ENCODE measurements around the gene SNX32.
A peak's percentile ranks its signal among the peaks of the same experiment; 100 is the strongest.

Gene SNX32

GRCh38 chr11:65849366-65849765, 15.6 kb downstream of the SNX32 start:
- H3K79me2 ChIP-seq (ENCODE audit: low read length), result peaks cover 7% of the 10 kb centered on the region
- TF ChIP-seq CTCF (IDR thresholded peaks at IDR 0.05; ENCODE audit: low read depth, low read length) (no peak), EZH2phosphoT487 (IDR thresholded peaks at IDR 0.05; ENCODE audit: low read depth) (no peak)
- H3K27ac ChIP-seq (ENCODE audit: low read length), result no peak overlapping the region
- no peak overlapping the region for H3K9ac ChIP-seq (ENCODE audit: low read length)
- no peak overlapping the region for H3K4me2 ChIP-seq (ENCODE audit: low read length)
- H3K36me3 ChIP-seq (replicated peaks; ENCODE audit: low read depth, low read length), result peaks cover 35% of the 10 kb centered on the region
- no peaks in the 10 kb centered on the region for H3K4me1 ChIP-seq (ENCODE audit: low read length)
- H3K4me3 ChIP-seq (ENCODE audit: low read length), result no peak overlapping the region
- 0 out of 2 replicates have a peak, but pooled peaks cover 3% of the 10 kb centered on the region for H3K27me3 ChIP-seq (ENCODE audit: low read depth, low read length)
- H4K20me1 ChIP-seq (ENCODE audit: insufficient read depth, low read length), result peaks cover 13% of the 10 kb centered on the region
- no peak overlapping the region for H2AFZ ChIP-seq (ENCODE audit: low read depth, low read length)
- H3K9me3 ChIP-seq (ENCODE audit: insufficient read depth, low read length), result no peaks in the 10 kb centered on the region

GRCh38 chr11:65849771-65850216, 16.0 kb downstream of the SNX32 start:
- Histone ChIP-seq H3K9ac (ENCODE audit: low read length) (no peak overlapping the region), H3K4me3 (ENCODE audit: low read length) (no peak overlapping the region), H3K27me3 (ENCODE audit: low read depth, low read length) (0 out of 2 replicates have a peak, but pooled peaks cover 3% of the 10 kb centered on the region), H4K20me1 (ENCODE audit: insufficient read depth, low read length) (peaks cover 18% of the 10 kb centered on the region), H3K79me2 (ENCODE audit: low read length) (peaks cover 11% of the 10 kb centered on the region), H3K36me3 (replicated peaks; ENCODE audit: low read depth, low read length) (peaks cover 39% of the 10 kb centered on the region), H3K4me2 (ENCODE audit: low read length) (no peak overlapping the region), H3K4me1 (ENCODE audit: low read length) (no peaks in the 10 kb centered on the region), H3K9me3 (ENCODE audit: insufficient read depth, low read length) (no peaks in the 10 kb centered on the region), H2AFZ (ENCODE audit: low read depth, low read length) (no peak overlapping the region), H3K27ac (ENCODE audit: low read length) (no peak overlapping the region)
- TF ChIP-seq CTCF (IDR thresholded peaks at IDR 0.05; ENCODE audit: low read depth, low read length), result no peak
- TF ChIP-seq EZH2phosphoT487 (IDR thresholded peaks at IDR 0.05; ENCODE audit: low read depth), result no peak

- Histone ChIP-seq H3K4me1 (ENCODE audit: low read length) (no peaks in the 10 kb centered on the region), H2AFZ (ENCODE audit: low read depth, low read length) (no peak overlapping the region), H3K79me2 (ENCODE audit: low read length) (peaks cover 18% of the 10 kb centered on the region), H3K27ac (ENCODE audit: low read length) (no peak overlapping the region), H3K4me2 (ENCODE audit: low read length) (no peak overlapping the region), H4K20me1 (ENCODE audit: insufficient read depth, low read length) (peaks cover 24% of the 10 kb centered on the region), H3K27me3 (ENCODE audit: low read depth, low read length) (0 out of 2 replicates have a peak, but pooled peaks cover 3% of the 10 kb centered on the region), H3K36me3 (replicated peaks; ENCODE audit: low read depth, low read length) (peaks cover 44% of the 10 kb centered on the region), H3K4me3 (ENCODE audit: low read length) (no peak overlapping the region), H3K9me3 (ENCODE audit: insufficient read depth, low read length) (no peaks in the 10 kb centered on the region), H3K9ac (ENCODE audit: low read length) (no peak overlapping the region)
- TF ChIP-seq CTCF (IDR thresholded peaks at IDR 0.05; ENCODE audit: low read depth, low read length) (no peak), EZH2phosphoT487 (IDR thresholded peaks at IDR 0.05; ENCODE audit: low read depth) (no peak)
These were observed 16.7 kb downstream of the SNX32 start for GRCh38 chr11:65850217-65851082.

GRCh38 chr11:65851083-65851579, 17.4 kb downstream of the SNX32 start:
- peaks cover 2% of the 10 kb centered on the region for H3K4me1 ChIP-seq (ENCODE audit: low read length)
- no peak overlapping the region for H3K27ac ChIP-seq (ENCODE audit: low read length)
- peaks cover 51% of the 10 kb centered on the region for H3K36me3 ChIP-seq (replicated peaks; ENCODE audit: low read depth, low read length)

More at GRCh38 chr11:65851083-65851579, 17.4 kb downstream of the SNX32 start:
- TF ChIP-seq CTCF (IDR thresholded peaks at IDR 0.05; ENCODE audit: low read depth, low read length) (peak; percentile 55), EZH2phosphoT487 (IDR thresholded peaks at IDR 0.05; ENCODE audit: low read depth) (no peak)
- Histone ChIP-seq H3K79me2 (ENCODE audit: low read length) (peaks cover 25% of the 10 kb centered on the region), H3K27me3 (ENCODE audit: low read depth, low read length) (0 out of 2 replicates have a peak, but pooled peaks cover 3% of the 10 kb centered on the region), H3K9ac (ENCODE audit: low read length) (no peak overlapping the region), H4K20me1 (ENCODE audit: insufficient read depth, low read length) (peaks cover 31% of the 10 kb centered on the region), H2AFZ (ENCODE audit: low read depth, low read length) (no peak overlapping the region), H3K9me3 (ENCODE audit: insufficient read depth, low read length) (no peaks in the 10 kb centered on the region), H3K4me3 (ENCODE audit: low read length) (no peak overlapping the region), H3K4me2 (ENCODE audit: low read length) (no peak overlapping the region)

All from OCI-LY3 (cell line).